Body of pancreas (tissue), 4 donors: ENCODE measurements around the gene ANKRD40CL. TPM values are rescaled to one million over a fixed set of nuclear protein-coding genes. Genes with fewer than 3 reads are reported as not detected.

Experiments
- ATAC-seq: fragments of 150-250 bp; one replicate; pipeline ENCODE4 v1.9.1; 2016
- DNase-seq, 4 donors: peaks; one replicate each; pipeline ENCODE4 v3.0.0-alpha.2; 2019
- H3K27ac ChIP-seq, 4 donors: fragments of 200-600 bp; sonication (generic); 1 replicate in 3 of 4; 2 replicates in 1 of 4; pipeline versions ENCODE4 v1.5.1 to v1.6.1; 2016 to 2019; ENCODE audit warnings: mild to moderate bottlenecking in 1 of 4, mixed read lengths in 1 of 4, moderate library complexity in 1 of 4
- H3K27me3 ChIP-seq, 2 donors: fragments of 200-600 bp; sonication (generic); one replicate each; pipeline ENCODE4 v1.6.0; 2016; ENCODE audit warnings: mild to moderate bottlenecking in 1 of 2
- H3K36me3 ChIP-seq, 2 donors: fragments of 200-600 bp; sonication (generic); replicated peaks in 1 of 2; 2 replicates each; pipeline ENCODE4 v1.5.1; 2016; ENCODE audit warnings: low read depth in 2 of 2; ENCODE audit not compliant: insufficient read depth in 1 of 2
- H3K4me1 ChIP-seq: fragments of 200-600 bp; sonication (generic); one replicate; pipeline ENCODE4 v1.6.0; 2016
- H3K4me3 ChIP-seq, 2 donors: fragments of 200-600 bp; sonication (generic); 1 replicate in 1 of 2; 2 replicates in 1 of 2; pipeline ENCODE4 v1.5.1; 2016 to 2019
- H3K9me3 ChIP-seq, 3 donors: fragments of 200-600 bp; sonication (generic); 1 replicate in 2 of 3; 2 replicates in 1 of 3; pipeline ENCODE4 v1.5.1; 2016
- CTCF ChIP-seq, 7 experiments: fragments of 450-650 bp in 4 of 7; fragments of 200-600 bp in 3 of 7; sonication (generic) in 3 of 7; IDR thresholded peaks; one replicate each; pipeline ENCODE4 v1.5.1; 2016 to 2019; ENCODE audit warnings: antibody characterized with exemption in 7 of 7
- POLR2A ChIP-seq, 3 donors: fragments of 450-650 bp; IDR thresholded peaks; one replicate each; pipeline ENCODE4 v1.6.1; 2016; ENCODE audit warnings: antibody characterized with exemption in 3 of 3, mild to moderate bottlenecking in 2 of 3
- WGBS, 2 donors: methylation state at CpG; one replicate each; pipeline ENCODE4 v1.1.5; 2017; 5-methylcytosine and 5-hydroxymethylcytosine counted together
- intact Hi-C: fragments of 100-400 bp; cut with DNase I; formaldehyde crosslinking; loops from one replicate; pipeline ENCODE4 v1.15.1; 2023
- total RNA-seq, 2 donors: library from RNA; depleted of rRNA; stranded (reverse); fragments of >200 nt; gene quantifications; one replicate each; pipeline ENCODE4 v1.1.0, GENCODE V29; 2016

ANKRD40CL gene
- total RNA-seq, 2 donors from 2014 or later = 1.6 TPM; not detected in 1

GRCh38 chr17:50787106-50787505 lies 19.8 kb upstream of the ANKRD40CL start:
- no peaks in the 10 kb centered on the region for H3K27me3 ChIP-seq
- intact Hi-C loops = loop anchor here (5.0 to 10.0 kb wide), 2 partner anchors 55 to 168 kb away; no protein-coding TSS in a partner anchor
- ATAC-seq = no peak
- H3K36me3 ChIP-seq = no peaks in the 10 kb centered on the region
- 87 to 97% methylated on average over 6 to 7 of the region's 7 CpGs for WGBS, 2 donors
- DNase-seq = no peak
- H3K27ac ChIP-seq = no peak overlapping the region
- TF ChIP-seq CTCF (IDR thresholded peaks at IDR 0.05) (no peak), POLR2A (IDR thresholded peaks at IDR 0.05) (no peak)
- peaks cover 22% of the 10 kb centered on the region for H3K4me1 ChIP-seq
- no peaks in the 10 kb centered on the region for H3K9me3 ChIP-seq
- no peak overlapping the region for H3K4me3 ChIP-seq

- Histone ChIP-seq H3K27me3 (no peaks in the 10 kb centered on the region), H3K4me1 (peaks cover 22% of the 10 kb centered on the region), H3K4me3 (no peak overlapping the region), H3K9me3 (no peaks in the 10 kb centered on the region), H3K36me3 (no peaks in the 10 kb centered on the region), H3K27ac (peak overlapping the region; percentile 27 to 74 (median 58))
- TF ChIP-seq POLR2A (IDR thresholded peaks at IDR 0.05) = no peak
- no peak for TF ChIP-seq CTCF (IDR thresholded peaks at IDR 0.05)
- ATAC-seq = peak; percentile 83
- DNase-seq = peak; percentile 47 to 78 (median 72)
- intact Hi-C loops = loop anchor here (5.0 to 10.0 kb wide), 2 partner anchors 56 to 169 kb away; no protein-coding TSS in a partner anchor
- WGBS, 2 donors = 49 to 51% methylated on average over 8 to 9 of the region's 9 CpGs
These were observed 18.7 kb upstream of the ANKRD40CL start for GRCh38 chr17:50785946-50786570.

- Histone ChIP-seq H3K27ac (no peak overlapping the region), H3K36me3 (no peaks in the 10 kb centered on the region), H3K4me1 (peaks cover 22% of the 10 kb centered on the region), H3K27me3 (no peaks in the 10 kb centered on the region), H3K9me3 (no peaks in the 10 kb centered on the region), H3K4me3 (no peak overlapping the region)
- intact Hi-C loops = loop anchor here (5.0 to 10.0 kb wide), 2 partner anchors 57 to 170 kb away; no protein-coding TSS in a partner anchor
- TF ChIP-seq CTCF (IDR thresholded peaks at IDR 0.05) (no peak), POLR2A (IDR thresholded peaks at IDR 0.05) (no peak)
- ATAC-seq (no peak), DNase-seq (peak in 1 of 4 donors; percentile 25)
- 75 to 77% methylated on average over 4 of the region's 4 CpGs for WGBS, 2 donors
These were observed 17.8 kb upstream of the ANKRD40CL start for GRCh38 chr17:50785126-50785525.

GRCh38 chr17:50783905-50784304 lies 16.6 kb upstream of the ANKRD40CL start:
- Histone ChIP-seq H3K4me3 (no peak overlapping the region), H3K9me3 (no peaks in the 10 kb centered on the region), H3K27ac (no peak overlapping the region), H3K27me3 (no peaks in the 10 kb centered on the region), H3K4me1 (peaks cover 22% of the 10 kb centered on the region), H3K36me3 (no peaks in the 10 kb centered on the region)
- TF ChIP-seq CTCF (IDR thresholded peaks at IDR 0.05) (no peak), POLR2A (IDR thresholded peaks at IDR 0.05) (no peak)
- no peak for ATAC-seq
- WGBS, 2 donors = 79 to 85% methylated on average over 2 of the region's 2 CpGs
- intact Hi-C loops = loop anchor here (10.0 kb wide), 1 partner anchor 171 kb away; no protein-coding TSS in a partner anchor
- no peak for DNase-seq
